Ovary (tissue), 9 donors: ENCODE measurements around the gene CEMIP. TPM values are rescaled to one million over a fixed set of nuclear protein-coding genes. Genes with fewer than 3 reads are reported as not detected.

Experiments
- DNase-seq, 5 donors: peaks; one replicate each; pipeline ENCODE4 v3.0.0-alpha.2; 2019 to 2020
- H3K27ac ChIP-seq, 2 donors: fragments of 200-600 bp; one replicate each; pipeline versions ENCODE4 v1.5.1 to v1.8.0; 2019 to 2022
- H3K27me3 ChIP-seq: fragments of 200-600 bp; one replicate; pipeline ENCODE4 v1.8.0; 2022
- H3K36me3 ChIP-seq: fragments of 200-600 bp; sonication (generic); one replicate; pipeline ENCODE4 v1.5.1; 2019
- H3K4me1 ChIP-seq: one replicate; pipeline ENCODE4 v1.8.1; 2013; ENCODE audit warnings: mild to moderate bottlenecking, moderate library complexity; ENCODE audit not compliant: insufficient read depth
- H3K4me3 ChIP-seq: fragments of 200-600 bp; sonication (generic); one replicate; pipeline ENCODE4 v1.5.1; 2017
- H3K9me3 ChIP-seq, 2 donors: fragments of 200-600 bp in 1 of 2; sonication (generic) in 1 of 2; one replicate each; pipeline versions ENCODE4 v1.5.1 to v1.8.1; 2013 to 2019; ENCODE audit warnings: mild to moderate bottlenecking in 1 of 2, moderate library complexity in 1 of 2
- CTCF ChIP-seq, 3 donors: fragments of 450-650 bp in 2 of 3; fragments of 200-600 bp in 1 of 3; IDR thresholded peaks; one replicate each; pipeline versions ENCODE4 v1.5.1 to v1.8.0; 2016 to 2022; ENCODE audit warnings: antibody characterized with exemption in 3 of 3, mild to moderate bottlenecking in 1 of 3
- EP300 ChIP-seq: sonication (generic); formaldehyde crosslinking; IDR thresholded peaks from one replicate; pipeline ENCODE4 v1.6.1; 2017; ENCODE audit warnings: antibody characterized with exemption
- POLR2A ChIP-seq: fragments of 450-650 bp; IDR thresholded peaks from one replicate; pipeline ENCODE4 v1.6.1; 2017; ENCODE audit warnings: antibody characterized with exemption, mild to moderate bottlenecking, moderate library complexity
- WGBS, 3 donors: extraction: QIAGEN DNeasy Blood & Tissue Kit in 1 of 3; methylation state at CpG; one replicate each; pipeline versions ENCODE4 v1.1.5 to v1.1.7; 2013 to 2017; 5-methylcytosine and 5-hydroxymethylcytosine counted together
- intact Hi-C, 4 donors: fragments of 100-400 bp; cut with DNase I; formaldehyde crosslinking; loops; one replicate each; pipeline versions ENCODE4 v1.11.0 to v1.15.1; 2022 to 2023
- polyA plus RNA-seq, 2 donors: library from polyadenylated mRNA; stranded (reverse); fragments of 200-250 nt in 1 of 2; fragments of 350-450 nt in 1 of 2; fragmentation: Illumina TruSeq in 1 of 2; extraction: RNeasy Lipid Tissue Mini Kit (QIAGEN cat#74804) in 1 of 2; gene quantifications; one replicate each; pipeline ENCODE4 v1.2.3, GENCODE V29; 2013 to 2014
- total RNA-seq, 7 donors: library from RNA; depleted of rRNA in 2 of 7; stranded (reverse); fragments of >200 nt in 2 of 7; fragmentation: NEBNext Ultra II Directional in 3 of 7; extraction: Animal tissue kit (Norgen Biotek cat#: 25700) in 3 of 7; gene quantifications; one replicate each; pipeline versions ENCODE4 v1.1.0 to v1.2.4, GENCODE V29; 2016 to 2023
- donor health status: DM: no; HTN: no; CAD: no; lungs with moderate emphysema.
- donor health status: DM: no; HTN: no; CAD: no.
- donor health status: Bipolar disorder and iron deficiency.
- donor health status: DM: yes; HTN: yes; CAD: no.
- donor health status: DM: no; HTN: no; CAD: no.
- donor health status: DM: yes; HTN: yes; CAD: no.

The CEMIP gene
- total and polyA plus RNA-seq, 9 donors: 2.2 to 12.3 (median 4.7) TPM

- H3K4me3 ChIP-seq: no peak overlapping the region
- intact Hi-C loops: no loop called here
- no peaks in the 10 kb centered on the region for H3K4me1 ChIP-seq
- TF ChIP-seq CTCF (IDR thresholded peaks at IDR 0.05) (no peak), EP300 (no peak), POLR2A (no peak)
- 90 to 95% (median 92%) methylated on average over 1 of the region's 1 CpG for WGBS, 3 donors
- H3K27me3 ChIP-seq: no peaks in the 10 kb centered on the region
- H3K27ac ChIP-seq: no peak overlapping the region
- H3K36me3 ChIP-seq: no peaks in the 10 kb centered on the region
- no peak for DNase-seq
- H3K9me3 ChIP-seq: no peaks in the 10 kb centered on the region
Measured at GRCh38 chr15:80745888-80746287, 33.3 kb upstream of the CEMIP start.

GRCh38 chr15:80747317-80748053, 31.7 kb upstream of the CEMIP start:
- Histone ChIP-seq H3K9me3 (no peaks in the 10 kb centered on the region), H3K27me3 (no peaks in the 10 kb centered on the region), H3K27ac (no peak overlapping the region), H3K4me1 (no peaks in the 10 kb centered on the region), H3K4me3 (no peak overlapping the region), H3K36me3 (no peaks in the 10 kb centered on the region)
- TF ChIP-seq EP300 (no peak), CTCF (IDR thresholded peaks at IDR 0.05) (no peak), POLR2A (no peak)
- WGBS, 3 donors: 75 to 84% (median 80%) methylated on average over 16 of the region's 16 CpGs
- no peak for DNase-seq
- intact Hi-C loops: no loop called here

- no peaks in the 10 kb centered on the region for H3K27me3 ChIP-seq
- intact Hi-C loops: no loop called here
- no peak for TF ChIP-seq POLR2A
- TF ChIP-seq CTCF (IDR thresholded peaks at IDR 0.05): no peak
- TF ChIP-seq EP300: no peak
- H3K9me3 ChIP-seq: no peaks in the 10 kb centered on the region
- DNase-seq: no peak
- H3K4me1 ChIP-seq: no peaks in the 10 kb centered on the region
- no peaks in the 10 kb centered on the region for H3K36me3 ChIP-seq
- WGBS, 3 donors: 96 to 97% (median 97%) methylated on average over 6 of the region's 6 CpGs
- H3K27ac ChIP-seq: no peak overlapping the region
- H3K4me3 ChIP-seq: no peak overlapping the region
Measured at GRCh38 chr15:80749589-80749988, 29.6 kb upstream of the CEMIP start.

- no peaks in the 10 kb centered on the region for H3K4me1 ChIP-seq
- H3K9me3 ChIP-seq: no peaks in the 10 kb centered on the region
- H3K27me3 ChIP-seq: no peaks in the 10 kb centered on the region
- H3K27ac ChIP-seq: no peak overlapping the region
- DNase-seq: no peak
- intact Hi-C loops: no loop called here
- no peak overlapping the region for H3K4me3 ChIP-seq
- WGBS, 3 donors: 96 to 98% (median 98%) methylated on average over 4 of the region's 4 CpGs
- H3K36me3 ChIP-seq: no peaks in the 10 kb centered on the region
- TF ChIP-seq POLR2A (no peak), EP300 (no peak), CTCF (IDR thresholded peaks at IDR 0.05) (no peak)
Measured at GRCh38 chr15:80750575-80750974, 28.6 kb upstream of the CEMIP start.
